ENCODE measurements around the gene PRDM16. TPM values are rescaled to one million over a fixed set of nuclear protein-coding genes. Genes with fewer than 3 reads are reported as not detected.

PRDM16 gene
- total RNA-seq, 1 donor from 2014 or later, result 0.43 TPM

- Mint-ChIP-seq H3K36me3 (ENCODE audit: low read depth, unreplicated experiment) (no peaks in the 10 kb centered on the region), H3K27ac (ENCODE audit: unreplicated experiment) (no peak overlapping the region), H3K9me3 (ENCODE audit: unreplicated experiment) (no peaks in the 10 kb centered on the region), H3K4me3 (ENCODE audit: unreplicated experiment) (no peak overlapping the region), H3K27me3 (ENCODE audit: low read depth, unreplicated experiment) (peaks cover 8% of the 10 kb centered on the region), H3K4me1 (ENCODE audit: low read depth, unreplicated experiment) (peaks cover 8% of the 10 kb centered on the region)
- TF ChIP-seq EZH2 (IDR thresholded peaks at IDR 0.05; ENCODE audit: insufficient read depth, low read length) (no peak), CTCF (IDR thresholded peaks at IDR 0.05; ENCODE audit: insufficient read depth, low read depth, low read length) (no peak)
- FAIRE-seq (no peak), DNase-seq (ENCODE audit: low read depth) (no peak)
- no peak overlapping the region for H2AFZ ChIP-seq (ENCODE audit: low read depth, low read length)
- no peak overlapping the region for H3K9ac ChIP-seq (ENCODE audit: low read length)
- no peaks in the 10 kb centered on the region for H3K9me3 ChIP-seq (ENCODE audit: insufficient read depth, low read depth, low read length)
- H3K36me3 ChIP-seq (ENCODE audit: insufficient read depth, low read length), result no peaks in the 10 kb centered on the region
- no peak overlapping the region for H3K4me2 ChIP-seq (ENCODE audit: low read length)
- no peak overlapping the region for H3K27ac ChIP-seq (ENCODE audit: low read depth, low read length)
- H3K4me3 ChIP-seq (ENCODE audit: insufficient read depth, low read depth, low read length), result no peak overlapping the region
- H3K27me3 ChIP-seq (ENCODE audit: insufficient read depth, low read length), result no peaks in the 10 kb centered on the region
- H4K20me1 ChIP-seq (ENCODE audit: insufficient read depth, low read length), result no peaks in the 10 kb centered on the region
- peaks cover 10% of the 10 kb centered on the region for H3K4me1 ChIP-seq (ENCODE audit: insufficient read depth, low read length)
- no peaks in the 10 kb centered on the region for H3K79me2 ChIP-seq (ENCODE audit: insufficient read depth, low read length)
Measured at GRCh38 chr1:3466366-3467075, 397.5 kb downstream of the PRDM16 start.

- DNase-seq (ENCODE audit: low read depth), result no peak
- Mint-ChIP-seq H3K4me1 (ENCODE audit: low read depth, unreplicated experiment) (peaks cover 9% of the 10 kb centered on the region), H3K36me3 (ENCODE audit: low read depth, unreplicated experiment) (no peaks in the 10 kb centered on the region)
Measured at GRCh38 chr1:3467096-3468036, 398.4 kb downstream of the PRDM16 start.

More at GRCh38 chr1:3467096-3468036, 398.4 kb downstream of the PRDM16 start:
- H3K9me3 Mint-ChIP-seq (ENCODE audit: unreplicated experiment), result no peaks in the 10 kb centered on the region
- no peak overlapping the region for H3K4me3 Mint-ChIP-seq (ENCODE audit: unreplicated experiment)
- no peak overlapping the region for H3K27ac ChIP-seq (ENCODE audit: low read depth, low read length)
- no peak overlapping the region for H3K27ac Mint-ChIP-seq (ENCODE audit: unreplicated experiment)
- H3K36me3 ChIP-seq (ENCODE audit: insufficient read depth, low read length), result no peaks in the 10 kb centered on the region
- H3K4me1 ChIP-seq (ENCODE audit: insufficient read depth, low read length), result peaks cover 18% of the 10 kb centered on the region
- no peaks in the 10 kb centered on the region for H3K9me3 ChIP-seq (ENCODE audit: insufficient read depth, low read depth, low read length)
- H3K9ac ChIP-seq (ENCODE audit: low read length), result no peak overlapping the region
- TF ChIP-seq CTCF (IDR thresholded peaks at IDR 0.05; ENCODE audit: insufficient read depth, low read depth, low read length) (no peak), EZH2 (IDR thresholded peaks at IDR 0.05; ENCODE audit: insufficient read depth, low read length) (no peak)
- peaks cover 8% of the 10 kb centered on the region for H3K27me3 Mint-ChIP-seq (ENCODE audit: low read depth, unreplicated experiment)
- H4K20me1 ChIP-seq (ENCODE audit: insufficient read depth, low read length), result no peaks in the 10 kb centered on the region
- no peak for FAIRE-seq
- H3K4me3 ChIP-seq (ENCODE audit: insufficient read depth, low read depth, low read length), result no peak overlapping the region
- no peak overlapping the region for H2AFZ ChIP-seq (ENCODE audit: low read depth, low read length)
- no peaks in the 10 kb centered on the region for H3K27me3 ChIP-seq (ENCODE audit: insufficient read depth, low read length)
- H3K4me2 ChIP-seq (ENCODE audit: low read length), result no peak overlapping the region
- no peaks in the 10 kb centered on the region for H3K79me2 ChIP-seq (ENCODE audit: insufficient read depth, low read length)

Data from astrocyte (in vitro differentiated cells and primary cell).